ENCODE data around the gene CYB5D1. TPM values are rescaled to one million over a fixed set of nuclear protein-coding genes. Genes with fewer than 3 reads are reported as not detected.

CYB5D1 gene, protein sequence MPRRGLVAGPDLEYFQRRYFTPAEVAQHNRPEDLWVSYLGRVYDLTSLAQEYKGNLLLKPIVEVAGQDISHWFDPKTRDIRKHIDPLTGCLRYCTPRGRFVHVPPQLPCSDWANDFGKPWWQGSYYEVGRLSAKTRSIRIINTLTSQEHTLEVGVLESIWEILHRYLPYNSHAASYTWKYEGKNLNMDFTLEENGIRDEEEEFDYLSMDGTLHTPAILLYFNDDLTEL
- 5.5 and 5.7 TPM in 2 replicates for total RNA-seq

DNA sequence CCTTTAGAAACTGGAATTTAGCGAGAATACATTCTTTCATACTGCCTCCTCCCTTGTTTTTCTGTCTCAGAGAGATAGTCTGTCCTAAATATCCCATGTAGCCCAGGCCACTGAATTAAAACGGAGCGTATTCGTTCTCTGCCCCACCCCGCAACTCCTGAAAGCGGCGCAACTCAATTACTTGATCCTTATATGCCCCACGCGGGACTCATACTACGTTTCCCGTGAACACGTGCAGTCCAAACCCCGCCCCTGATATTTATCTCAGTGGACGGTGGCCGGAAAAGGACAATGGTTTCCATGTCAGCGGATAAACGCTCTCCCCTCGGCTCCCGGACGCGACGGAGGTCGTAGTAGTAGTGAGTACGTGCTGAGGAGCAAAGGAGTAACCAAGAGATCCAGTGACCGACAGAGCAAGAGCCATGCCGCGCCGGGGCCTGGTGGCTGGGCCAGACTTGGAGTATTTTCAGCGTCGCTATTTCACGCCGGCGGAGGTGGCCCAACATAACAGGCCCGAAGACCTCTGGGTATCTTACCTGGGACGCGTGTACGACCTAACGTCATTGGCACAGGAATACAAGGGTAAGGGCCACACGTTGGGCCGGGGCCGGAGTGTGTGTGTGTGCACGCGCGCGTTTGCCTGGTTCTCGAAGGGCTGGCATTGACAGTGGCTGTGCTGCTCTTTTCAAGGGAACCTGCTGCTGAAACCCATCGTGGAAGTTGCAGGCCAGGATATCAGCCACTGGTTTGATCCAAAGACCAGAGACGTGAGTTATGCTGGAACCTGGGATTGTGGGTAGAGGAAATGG is at the start of gene CYB5D1:
Gene CYB5D1, plus strand, starts transcription at position 291 of the 809 bp plus-strand sequence. Its CDS starts 132 bp downstream, at position 423.

DNA sequence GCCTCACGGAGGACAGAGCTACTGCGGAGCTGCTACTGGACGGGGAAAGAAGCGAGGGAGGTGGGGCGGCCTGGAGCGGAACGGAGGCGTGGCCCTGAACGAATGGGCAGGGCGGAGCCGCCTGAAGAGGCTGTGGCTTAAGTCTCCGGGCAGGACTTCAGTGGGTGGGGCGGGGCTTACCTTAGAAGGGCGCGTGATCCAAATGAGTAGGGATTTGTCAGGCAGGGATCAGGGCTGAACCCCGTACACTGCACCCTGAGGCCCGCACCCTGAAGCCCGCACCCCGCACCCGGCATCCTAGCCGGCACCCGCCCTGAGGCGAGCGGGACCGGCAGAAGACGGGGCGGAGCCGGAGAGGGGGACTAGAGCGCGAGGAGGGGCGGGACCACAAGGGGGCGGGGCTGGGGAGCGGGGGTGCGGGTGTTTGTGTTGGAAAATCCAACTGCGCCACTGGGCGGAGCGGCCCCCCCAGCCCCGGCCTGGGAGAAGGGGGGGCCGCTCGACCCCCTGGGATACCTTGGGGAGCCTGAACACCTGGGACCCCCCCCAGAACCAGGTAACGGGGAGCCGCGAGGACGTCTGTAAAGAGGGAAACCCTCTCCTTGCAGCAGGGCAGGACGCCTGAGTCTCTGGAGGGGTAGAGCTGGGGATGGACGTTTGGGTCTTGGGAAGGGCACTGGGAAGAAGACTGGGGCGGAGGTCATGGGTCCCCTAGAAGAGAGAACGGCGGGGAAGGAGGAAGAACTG is 23.8 kb upstream of the CYB5D1 start, which contains the start of gene KDM6B:
Gene KDM6B, plus strand, starts transcription at position 423 of the 747 bp plus-strand sequence. CDS start 11,338 bp downstream, outside the sequence.

DNA sequence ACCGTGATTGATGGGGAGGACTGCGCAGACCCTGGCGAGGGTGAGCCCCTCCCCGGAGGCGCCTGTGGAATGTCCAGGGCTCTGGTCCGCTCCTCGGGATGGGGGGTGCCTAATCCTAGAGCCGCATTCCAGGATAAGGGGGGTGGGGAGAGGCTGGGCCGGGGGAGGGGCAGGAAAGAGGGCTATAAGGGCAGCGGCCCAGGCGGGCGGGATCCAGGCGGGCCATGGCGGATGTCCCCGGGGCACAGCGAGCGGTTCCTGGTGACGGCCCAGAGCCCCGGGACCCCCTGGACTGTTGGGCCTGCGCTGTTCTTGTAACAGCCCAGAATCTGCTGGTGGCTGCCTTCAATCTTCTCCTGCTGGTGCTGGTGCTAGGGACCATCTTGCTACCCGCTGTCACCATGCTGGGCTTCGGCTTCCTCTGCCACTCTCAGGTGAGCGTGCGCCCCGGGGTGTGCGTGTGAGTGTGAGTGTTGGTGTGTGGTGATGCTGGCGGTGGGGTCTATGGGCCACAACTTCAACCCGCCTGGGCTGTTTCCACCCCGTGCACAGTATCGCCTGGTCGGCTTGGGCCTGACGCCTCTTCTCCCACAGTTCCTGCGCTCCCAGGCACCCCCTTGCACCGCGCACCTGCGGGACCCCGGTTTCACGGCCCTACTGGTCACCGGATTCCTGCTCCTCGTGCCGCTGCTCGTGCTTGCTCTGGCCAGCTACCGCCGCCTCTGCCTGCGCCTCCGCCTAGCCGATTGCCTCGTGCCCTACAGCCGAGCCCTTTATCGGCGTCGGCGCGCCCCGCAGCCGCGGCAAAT is 2.7 kb upstream of the CYB5D1 start, which contains the start of gene TMEM88:
Gene TMEM88, plus strand, starts transcription at position 216 of the 809 bp plus-strand sequence. Its CDS starts 9 bp downstream, at position 225.

DNA sequence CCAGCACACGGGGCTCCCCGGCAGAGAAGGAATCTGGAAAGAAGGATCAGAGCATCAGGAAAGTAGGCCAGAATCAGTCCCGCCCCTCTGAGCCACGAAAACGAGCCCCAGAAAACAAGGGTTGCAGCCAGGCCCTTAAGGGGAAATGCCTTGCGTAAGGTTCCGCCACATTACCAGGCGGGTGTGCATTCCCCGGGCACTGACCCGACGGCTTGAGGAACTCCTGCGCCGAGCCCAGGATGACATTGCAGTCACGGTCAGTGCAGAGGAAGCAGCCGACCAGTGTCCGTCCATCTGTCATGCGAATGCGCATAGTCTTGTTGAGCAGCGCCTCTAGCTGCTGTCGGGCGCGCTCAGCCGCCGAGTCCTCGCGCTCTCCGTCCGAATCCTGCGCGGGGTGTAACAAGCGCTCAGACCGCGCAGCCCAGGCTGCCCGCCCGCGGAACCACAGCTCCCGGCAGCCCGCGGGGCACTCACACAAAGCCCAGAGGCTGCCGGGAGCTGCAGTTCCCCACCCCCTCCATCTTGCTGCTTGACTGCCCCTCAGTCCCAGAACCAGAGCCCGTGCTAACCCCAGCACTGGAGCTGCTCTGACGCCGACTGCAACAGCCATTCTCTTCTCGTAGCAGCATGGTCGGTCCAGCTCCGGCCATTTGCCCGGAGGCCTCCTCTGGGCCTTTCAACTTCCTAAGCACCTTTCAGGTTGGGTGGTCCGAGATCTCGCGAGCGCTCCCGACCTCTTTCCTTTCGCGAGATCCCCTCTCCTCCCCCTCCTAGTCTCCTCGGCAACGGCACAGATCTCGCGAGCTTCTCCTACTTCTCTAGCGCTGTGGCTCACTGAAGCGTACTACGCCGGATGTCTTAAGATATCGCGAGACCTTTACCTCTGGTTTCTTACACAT is 741 bp upstream of the CYB5D1 start, which contains the start of gene NAA38:
Gene NAA38, minus strand, starts transcription at position 749 of the 902 bp plus-strand sequence. Its CDS starts 96 bp downstream, at position 653.

DNA sequence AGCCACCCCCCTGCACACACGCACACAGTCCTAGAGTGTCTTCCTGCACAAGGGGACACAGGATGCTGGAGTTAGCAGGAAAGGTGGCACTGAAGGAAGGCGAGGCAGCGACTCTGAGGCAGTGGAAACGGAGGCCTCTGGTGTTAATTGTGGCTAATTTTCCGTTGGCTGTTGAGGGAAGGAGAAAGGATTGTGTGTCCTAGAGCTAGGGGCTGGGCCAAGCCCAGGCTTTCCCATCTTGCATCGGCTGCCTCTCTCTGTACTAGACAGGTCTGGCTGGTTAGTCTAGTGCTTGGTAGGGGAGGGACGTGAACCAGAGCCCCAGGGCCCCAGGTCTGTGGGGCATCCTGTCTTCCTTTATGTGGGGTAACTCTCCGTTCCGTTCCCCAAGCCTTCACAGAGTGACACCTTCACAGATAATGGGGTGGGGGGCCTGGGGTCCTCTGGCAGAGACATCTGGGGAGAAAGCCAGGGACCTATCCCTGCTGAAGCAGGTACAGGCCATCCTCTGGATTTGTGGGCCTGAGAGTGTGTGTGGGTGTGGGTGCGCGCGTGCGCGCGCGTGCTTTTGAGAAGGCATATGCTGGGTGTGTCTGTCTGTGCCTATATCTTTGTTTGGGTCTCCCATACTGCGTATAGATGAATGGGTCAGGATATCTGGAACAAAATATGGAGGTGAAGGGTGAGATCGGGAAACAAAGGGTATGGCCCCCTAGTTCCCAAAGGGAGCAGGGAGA is 30.5 kb downstream of the CYB5D1 start, which contains the start of gene CHD3:
Gene CHD3, plus strand, starts transcription at position 606 of the 737 bp plus-strand sequence. CDS start 212 bp downstream, outside the sequence.

Other genes starting within 250 kb of the CYB5D1 start
- gene FXR2, start 243.1 kb upstream of the CYB5D1 start, total RNA-seq: 17.7 and 41.3 TPM in 2 replicates
- gene SAT2, start 230.2 kb upstream of the CYB5D1 start, total RNA-seq: 58.8 and 85.5 TPM in 2 replicates
- 0.12 and 4.1 TPM in 2 replicates for gene SHBG, start 227.9 kb upstream of the CYB5D1 start, total RNA-seq
- gene ATP1B2, start 207.1 kb upstream of the CYB5D1 start, total RNA-seq: 0.93 TPM in 1 of 2 replicates, not detected in the other
- 44.9 and 63.2 TPM in 2 replicates for gene TP53, start 170.5 kb upstream of the CYB5D1 start, total RNA-seq
- gene WRAP53, start 169.5 kb upstream of the CYB5D1 start, total RNA-seq: 3.3 and 6.8 TPM in 2 replicates
- gene EFNB3, start 152.8 kb upstream of the CYB5D1 start, total RNA-seq: 3.3 and 4.9 TPM in 2 replicates
- gene DNAH2, start 140.3 kb upstream of the CYB5D1 start, total RNA-seq: 0.26 and 1.1 TPM in 2 replicates
- 2.9 and 9.8 TPM in 2 replicates for gene KDM6B, start 23.8 kb upstream of the CYB5D1 start, total RNA-seq
- 7.8 and 67.0 TPM in 2 replicates for gene TMEM88, start 2.9 kb upstream of the CYB5D1 start, total RNA-seq
- gene NAA38, start 444 bp upstream of the CYB5D1 start, total RNA-seq: 83.2 and 132 TPM in 2 replicates
- 77.5 and 82.6 TPM in 2 replicates for gene CHD3, start 30.8 kb downstream of the CYB5D1 start, total RNA-seq
- 1.6 and 9.0 TPM in 2 replicates for gene RNF227, start 58.3 kb downstream of the CYB5D1 start, total RNA-seq
- 0.23 TPM in 1 of 2 replicates, not detected in the other for gene KCNAB3, start 71.9 kb downstream of the CYB5D1 start, total RNA-seq
- gene TRAPPC1, start 73.9 kb downstream of the CYB5D1 start, total RNA-seq: 54.7 and 64.3 TPM in 2 replicates
- gene CNTROB, start 74.2 kb downstream of the CYB5D1 start, total RNA-seq: 14.1 and 15.2 TPM in 2 replicates
- gene GUCY2D, start 144.6 kb downstream of the CYB5D1 start, total RNA-seq: 0.12 TPM in 1 of 2 replicates, not detected in the other
- 0.85 TPM in 1 of 2 replicates, not detected in the other for gene ALOX15B, start 181.1 kb downstream of the CYB5D1 start, total RNA-seq
- gene ALOX12B, start 229.7 kb downstream of the CYB5D1 start, total RNA-seq: not detected in 2 replicates

Data from pericardium fibroblast (primary cell).